Measurements from ENCODE around the gene DENND11. TPM values are rescaled to one million over a fixed set of nuclear protein-coding genes. Genes with fewer than 3 reads are reported as not detected.

DENND11 gene
- total and polyA plus RNA-seq, 7 experiments from 2014 or later: 15.1 to 77.9 (median 43.8) TPM

DNA sequence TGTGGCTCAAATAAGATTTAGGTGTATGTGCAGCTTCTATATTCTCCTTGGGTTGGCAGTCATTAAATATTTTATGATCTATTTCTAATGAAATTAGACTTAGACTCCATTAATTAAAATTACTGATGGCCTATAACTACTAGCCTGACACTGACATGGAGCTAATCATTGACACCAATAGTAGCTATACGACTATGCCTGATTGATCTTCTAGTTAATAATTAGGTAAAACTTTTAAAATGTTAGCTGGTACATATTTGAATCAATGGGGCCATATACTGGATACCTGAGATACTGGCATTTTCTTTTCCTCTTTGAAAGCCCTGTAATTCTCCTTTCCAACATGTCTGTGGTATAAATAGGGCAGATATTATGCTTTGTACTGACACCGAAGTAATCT is 20.6 kb upstream of the DENND11 start:
- Mint-ChIP-seq H3K9me3 (no peaks in the 10 kb centered on the region), H3K36me3 (peaks cover 0 to 42% (median 1%) of the 10 kb centered on the region in 5 donors), H3K4me3 (no peak overlapping the region), H3K27ac (no peak overlapping the region), H3K4me1 (peaks cover 0 to 8% (median 0%) of the 10 kb centered on the region in 7 donors), H3K27me3 (peaks cover 0 to 4% (median 0%) of the 10 kb centered on the region in 5 donors)
- ChIA-PET CTCF (interaction anchor here (1.4 to 1.6 kb wide), 2 partner anchors 15 to 68 kb away, joined by 6 read pairs; no protein-coding TSS in a partner anchor), POLR2A (no interaction called here)
- Histone ChIP-seq H3K27ac (ENCODE audit: low read depth, low read length) (no peak overlapping the region), H3K4me3 (ENCODE audit: low read length) (no peak overlapping the region), H3K36me3 (ENCODE audit: control insufficient read depth in 2 of 3, insufficient read depth in 3 of 3, low read length in 3 of 3) (peaks cover 0 to 3% (median 0%) of the 10 kb centered on the region in 3 experiments), H3K9me3 (ENCODE audit: control insufficient read depth in 2 of 3, low read length in 3 of 3) (no peaks in the 10 kb centered on the region), H3K4me1 (ENCODE audit: control insufficient read depth in 2 of 2, insufficient read depth in 2 of 2, low read length in 2 of 2) (no peaks in the 10 kb centered on the region), H3K27me3 (ENCODE audit: control insufficient read depth in 2 of 2, insufficient read depth in 2 of 2, low read length in 2 of 2) (no peaks in the 10 kb centered on the region)
- no peak for DNase-seq
- no peak for ATAC-seq
- intact Hi-C loops (cut with micrococcal nuclease): no loop called here

DNA sequence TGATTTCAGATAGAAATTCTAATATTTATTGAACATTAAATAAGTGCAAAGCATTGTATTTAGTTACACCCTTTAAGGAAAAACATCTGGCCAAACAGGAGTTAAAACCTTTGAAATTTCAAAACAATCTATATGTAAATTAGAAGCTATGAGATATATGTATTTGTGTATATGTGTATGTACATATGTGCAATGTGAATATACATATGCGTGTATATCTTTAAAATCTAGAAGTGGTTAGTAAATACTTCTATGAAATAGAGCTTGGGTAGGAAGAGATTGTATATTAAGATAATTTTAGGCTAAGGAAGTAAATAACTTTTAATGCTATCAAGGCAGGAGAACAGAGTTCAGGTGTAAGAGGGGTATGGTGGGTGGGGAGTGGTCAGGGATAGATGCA is 15.5 kb upstream of the DENND11 start:
- Histone ChIP-seq H3K4me1 (ENCODE audit: control insufficient read depth in 2 of 2, insufficient read depth in 2 of 2, low read length in 2 of 2) (no peaks in the 10 kb centered on the region), H3K36me3 (ENCODE audit: control insufficient read depth in 2 of 3, insufficient read depth in 3 of 3, low read length in 3 of 3) (no peaks in the 10 kb centered on the region), H3K4me3 (ENCODE audit: low read length) (no peak overlapping the region), H3K27me3 (ENCODE audit: control insufficient read depth in 2 of 2, insufficient read depth in 2 of 2, low read length in 2 of 2) (no peaks in the 10 kb centered on the region), H3K9me3 (ENCODE audit: control insufficient read depth in 2 of 3, low read length in 3 of 3) (no peaks in the 10 kb centered on the region), H3K27ac (ENCODE audit: low read depth, low read length) (no peak overlapping the region)
- Mint-ChIP-seq H3K36me3 (peaks cover 0 to 19% (median 0%) of the 10 kb centered on the region in 5 donors), H3K27me3 (peaks cover 0 to 8% (median 0%) of the 10 kb centered on the region in 5 donors), H3K27ac (no peak overlapping the region), H3K9me3 (no peaks in the 10 kb centered on the region), H3K4me3 (no peak overlapping the region), H3K4me1 (peaks cover 0 to 9% (median 0%) of the 10 kb centered on the region in 7 donors)
- POLR2A ChIA-PET: interaction anchor here (1.0 kb wide), 1 partner anchor 16 kb away, joined by 3 read pairs; no protein-coding TSS in a partner anchor
- ATAC-seq (no peak), DNase-seq (no peak)
- CTCF ChIA-PET: no interaction called here
- intact Hi-C loops (cut with micrococcal nuclease): no loop called here

DNA sequence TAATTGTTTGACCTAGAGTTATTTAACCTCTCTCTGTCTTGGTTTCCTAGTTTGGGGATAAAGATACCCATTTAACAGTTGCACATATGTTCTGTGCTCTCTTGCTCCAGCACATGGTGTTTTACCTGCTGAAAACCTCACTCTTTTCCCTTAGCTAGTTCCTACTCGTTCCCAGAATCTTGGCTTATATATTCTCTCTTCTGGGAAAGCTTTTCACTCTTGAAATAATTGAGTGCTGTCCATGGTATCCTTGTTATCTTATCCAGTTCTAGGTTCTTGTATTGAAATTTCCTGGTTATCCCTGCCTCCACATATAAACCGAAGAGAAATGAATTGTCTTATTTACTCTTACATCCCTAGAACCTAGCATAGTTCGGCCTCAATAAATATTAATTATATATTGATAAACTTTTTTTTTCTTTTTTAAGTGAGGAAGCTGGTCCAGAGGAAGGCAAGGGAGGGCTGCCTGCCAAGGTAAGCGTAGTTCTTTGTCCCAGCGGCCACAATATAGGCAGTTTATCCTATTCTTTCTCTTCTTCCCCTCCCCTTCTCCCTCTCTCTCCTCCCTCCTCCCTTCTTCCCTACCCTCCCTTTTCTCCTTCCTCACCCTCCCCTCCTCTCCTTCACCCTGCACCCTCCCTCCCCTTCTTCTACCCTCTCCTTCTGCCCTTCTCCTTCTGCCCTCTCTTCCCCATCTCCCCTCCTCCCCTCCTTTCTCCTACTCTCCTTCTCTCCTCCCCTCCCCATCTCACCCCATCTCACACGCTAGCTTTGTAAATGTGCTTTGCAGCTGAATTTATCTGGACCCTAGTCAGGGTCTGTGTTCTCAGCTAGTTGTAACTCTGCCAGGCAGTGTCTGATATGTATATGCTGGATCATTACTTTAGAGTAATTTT is 14.1 kb upstream of the DENND11 start:
- peaks cover 0 to 16% (median 4%) of the 10 kb centered on the region in 5 donors for H3K36me3 Mint-ChIP-seq
- peaks cover 0 to 2% (median 0%) of the 10 kb centered on the region in 11 donors for H3K9me3 Mint-ChIP-seq
- no peaks in the 10 kb centered on the region for H3K4me1 ChIP-seq (ENCODE audit: control insufficient read depth in 2 of 2, insufficient read depth in 2 of 2, low read length in 2 of 2)
- ATAC-seq (no peak), DNase-seq (no peak)
- H3K36me3 ChIP-seq (ENCODE audit: control insufficient read depth in 2 of 3, insufficient read depth in 3 of 3, low read length in 3 of 3): no peaks in the 10 kb centered on the region
- H3K27ac Mint-ChIP-seq: no peak overlapping the region
- ChIA-PET CTCF (interaction anchor here (1.6 kb wide), 1 partner anchor 62 kb away, joined by 6 read pairs; no protein-coding TSS in a partner anchor), POLR2A (interaction anchor here (1.0 to 1.3 kb wide), 3 partner anchors 15 to 21 kb away, joined by 3 to 5 read pairs (median 3); partner anchors contain the start of gene SSBP1)
- H3K9me3 ChIP-seq (ENCODE audit: control insufficient read depth in 2 of 3, low read length in 3 of 3): no peaks in the 10 kb centered on the region
- H3K4me3 ChIP-seq (ENCODE audit: low read length): no peak overlapping the region
- peaks cover 0 to 18% (median 0%) of the 10 kb centered on the region in 7 donors for H3K4me1 Mint-ChIP-seq
- no peak overlapping the region for H3K4me3 Mint-ChIP-seq
- intact Hi-C loops (cut with micrococcal nuclease): no loop called here
- no peaks in the 10 kb centered on the region for H3K27me3 ChIP-seq (ENCODE audit: control insufficient read depth in 2 of 2, insufficient read depth in 2 of 2, low read length in 2 of 2)
- H3K27ac ChIP-seq (ENCODE audit: low read depth, low read length): no peak overlapping the region
- H3K27me3 Mint-ChIP-seq: peaks cover 0 to 8% (median 0%) of the 10 kb centered on the region in 5 donors

DNA sequence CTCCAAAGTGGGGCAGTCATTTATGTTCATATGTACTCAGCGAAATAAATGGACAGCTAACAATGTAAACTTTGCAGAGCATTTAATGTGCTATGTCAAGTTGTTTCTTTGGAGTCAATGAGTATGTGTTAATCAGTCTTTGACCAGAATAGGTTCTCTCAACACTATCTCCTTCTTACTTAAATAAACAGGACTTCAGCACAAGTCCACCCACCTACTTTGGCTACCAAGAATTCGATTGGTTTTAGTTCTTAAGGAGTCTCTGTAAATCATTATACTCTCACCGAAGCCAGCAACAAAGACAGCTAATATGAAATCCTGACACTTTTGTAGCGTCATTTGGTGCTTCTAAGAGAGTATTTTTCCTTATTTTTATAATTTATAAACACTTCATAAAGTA is 13.1 kb upstream of the DENND11 start:
- ATAC-seq: no peak
- Mint-ChIP-seq H3K27ac (no peak overlapping the region), H3K36me3 (peaks cover 0 to 17% (median 5%) of the 10 kb centered on the region in 5 donors), H3K27me3 (peaks cover 0 to 8% (median 0%) of the 10 kb centered on the region in 5 donors), H3K4me3 (no peak overlapping the region), H3K4me1 (peaks cover 0 to 18% (median 0%) of the 10 kb centered on the region in 7 donors), H3K9me3 (peaks cover 0 to 2% (median 0%) of the 10 kb centered on the region in 11 donors)
- CTCF ChIA-PET: interaction anchor here (1.6 kb wide), 1 partner anchor 61 kb away, joined by 6 read pairs; no protein-coding TSS in a partner anchor
- H3K36me3 ChIP-seq (ENCODE audit: control insufficient read depth in 2 of 3, insufficient read depth in 3 of 3, low read length in 3 of 3): no peaks in the 10 kb centered on the region
- intact Hi-C loops (cut with micrococcal nuclease): no loop called here
- no peaks in the 10 kb centered on the region for H3K4me1 ChIP-seq (ENCODE audit: control insufficient read depth in 2 of 2, insufficient read depth in 2 of 2, low read length in 2 of 2)
- H3K4me3 ChIP-seq (ENCODE audit: low read length): no peak overlapping the region
- DNase-seq: no peak
- POLR2A ChIA-PET: interaction anchor here (1.0 to 1.3 kb wide), 2 partner anchors 19 to 22 kb away, joined by 3 to 5 read pairs; partner anchors contain the start of gene SSBP1
- no peaks in the 10 kb centered on the region for H3K27me3 ChIP-seq (ENCODE audit: control insufficient read depth in 2 of 2, insufficient read depth in 2 of 2, low read length in 2 of 2)
- no peak overlapping the region for H3K27ac ChIP-seq (ENCODE audit: low read depth, low read length)
- H3K9me3 ChIP-seq (ENCODE audit: control insufficient read depth in 2 of 3, low read length in 3 of 3): no peaks in the 10 kb centered on the region

DNA sequence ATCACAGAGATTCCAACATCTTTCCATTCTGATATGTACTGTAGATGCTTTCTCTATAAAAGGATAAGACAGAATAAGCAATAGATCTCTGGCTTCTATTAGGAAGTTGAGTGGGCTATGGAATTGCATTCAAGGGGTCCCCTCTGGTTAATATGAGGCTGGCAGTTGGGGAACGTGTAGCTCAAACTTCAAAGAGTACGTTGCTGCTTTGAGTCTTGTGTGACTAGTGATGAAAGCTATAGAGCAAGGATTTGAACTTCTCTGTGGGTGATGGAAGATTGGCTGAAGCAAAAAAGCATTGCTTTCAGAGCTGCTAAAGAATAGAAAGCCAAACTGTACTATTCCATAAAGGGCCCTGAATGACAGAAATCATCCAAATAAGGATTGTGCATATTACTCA is 12.6 kb upstream of the DENND11 start:
- no peak overlapping the region for H3K27ac ChIP-seq (ENCODE audit: low read depth, low read length)
- CTCF ChIA-PET: interaction anchor here (1.6 kb wide), 1 partner anchor 61 kb away, joined by 6 read pairs; no protein-coding TSS in a partner anchor
- Mint-ChIP-seq H3K4me1 (peaks cover 0 to 15% (median 0%) of the 10 kb centered on the region in 7 donors), H3K9me3 (peaks cover 0 to 2% (median 0%) of the 10 kb centered on the region in 11 donors), H3K27ac (no peak overlapping the region), H3K4me3 (no peak overlapping the region), H3K27me3 (peaks cover 0 to 8% (median 0%) of the 10 kb centered on the region in 5 donors), H3K36me3 (peaks cover 0 to 17% (median 5%) of the 10 kb centered on the region in 5 donors)
- DNase-seq: no peak
- no peaks in the 10 kb centered on the region for H3K27me3 ChIP-seq (ENCODE audit: control insufficient read depth in 2 of 2, insufficient read depth in 2 of 2, low read length in 2 of 2)
- intact Hi-C loops (cut with micrococcal nuclease): no loop called here
- H3K4me3 ChIP-seq (ENCODE audit: low read length): no peak overlapping the region
- H3K36me3 ChIP-seq (ENCODE audit: control insufficient read depth in 2 of 3, insufficient read depth in 3 of 3, low read length in 3 of 3): no peaks in the 10 kb centered on the region
- POLR2A ChIA-PET: interaction anchor here (1.3 kb wide), 1 partner anchor 23 kb away, joined by 5 read pairs; the partner anchor contains the start of gene SSBP1
- H3K9me3 ChIP-seq (ENCODE audit: control insufficient read depth in 2 of 3, low read length in 3 of 3): no peaks in the 10 kb centered on the region
- no peaks in the 10 kb centered on the region for H3K4me1 ChIP-seq (ENCODE audit: control insufficient read depth in 2 of 2, insufficient read depth in 2 of 2, low read length in 2 of 2)
- no peak for ATAC-seq

DNA sequence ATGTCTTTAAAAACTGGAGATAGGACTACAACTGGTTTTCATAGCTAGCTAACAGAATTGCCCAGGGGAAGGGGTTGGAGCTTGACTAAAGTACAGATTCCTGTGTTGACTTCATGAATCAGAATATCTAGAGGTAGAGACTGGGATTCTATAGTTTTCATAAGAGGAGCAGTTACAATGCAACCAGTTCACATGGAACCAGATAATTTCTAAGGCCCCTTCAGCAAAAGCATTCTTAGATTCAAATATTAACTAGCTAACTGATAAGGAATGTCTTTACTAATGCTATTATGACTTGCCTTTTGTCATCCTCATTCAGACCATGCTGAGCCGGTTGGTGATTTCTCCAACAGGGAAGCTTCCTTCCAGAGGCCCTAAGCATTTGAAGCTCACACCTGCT is 11.9 kb upstream of the DENND11 start:
- DNase-seq: no peak
- Histone ChIP-seq H3K9me3 (ENCODE audit: control insufficient read depth in 2 of 3, low read length in 3 of 3) (no peaks in the 10 kb centered on the region), H3K4me3 (ENCODE audit: low read length) (no peak overlapping the region), H3K36me3 (ENCODE audit: control insufficient read depth in 2 of 3, insufficient read depth in 3 of 3, low read length in 3 of 3) (no peaks in the 10 kb centered on the region), H3K27me3 (ENCODE audit: control insufficient read depth in 2 of 2, insufficient read depth in 2 of 2, low read length in 2 of 2) (no peaks in the 10 kb centered on the region), H3K27ac (ENCODE audit: low read depth, low read length) (no peak overlapping the region), H3K4me1 (ENCODE audit: control insufficient read depth in 2 of 2, insufficient read depth in 2 of 2, low read length in 2 of 2) (no peaks in the 10 kb centered on the region)
- Mint-ChIP-seq H3K4me3 (no peak overlapping the region), H3K36me3 (peaks cover 0 to 17% (median 5%) of the 10 kb centered on the region in 5 donors), H3K27me3 (peaks cover 0 to 8% (median 0%) of the 10 kb centered on the region in 5 donors), H3K4me1 (peaks cover 0 to 14% (median 0%) of the 10 kb centered on the region in 7 donors), H3K27ac (no peak overlapping the region), H3K9me3 (peaks cover 0 to 2% (median 0%) of the 10 kb centered on the region in 11 donors)
- intact Hi-C loops (cut with micrococcal nuclease): no loop called here
- POLR2A ChIA-PET: no interaction called here
- ATAC-seq: no peak
- CTCF ChIA-PET: no interaction called here

Data from naive thymus-derived CD4-positive, alpha-beta T cell (primary cell).